ENCODE measurements around the gene PACS1.
"Not testable (repeated sequence)": the region's sequence is repeated elsewhere in the genome, so short reads cannot be mapped to it uniquely, and the experiment has no call there.

Gene PACS1

DNA sequence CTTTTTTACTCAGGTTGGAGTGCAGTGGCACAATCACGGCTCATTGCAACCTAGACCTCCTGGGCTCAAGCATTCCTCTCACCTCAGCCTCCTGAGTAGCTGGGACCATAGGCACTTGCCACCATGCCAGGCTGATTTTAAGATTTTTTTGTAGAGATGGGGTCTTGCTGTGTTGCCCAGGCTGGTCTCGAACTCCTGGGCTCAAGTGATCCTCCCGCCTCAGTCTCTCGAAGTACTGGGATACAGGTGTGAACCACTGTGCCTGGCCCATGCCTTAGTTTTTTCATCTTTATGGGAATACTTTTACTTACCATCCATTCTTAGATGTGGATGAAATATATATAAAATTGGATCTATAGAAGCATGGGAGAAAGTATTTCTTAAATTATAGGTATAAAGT is 5.2 kb downstream of the PACS1 start:
- no peak for DNase-seq (ENCODE audit: low read depth, low spot score)

DNA sequence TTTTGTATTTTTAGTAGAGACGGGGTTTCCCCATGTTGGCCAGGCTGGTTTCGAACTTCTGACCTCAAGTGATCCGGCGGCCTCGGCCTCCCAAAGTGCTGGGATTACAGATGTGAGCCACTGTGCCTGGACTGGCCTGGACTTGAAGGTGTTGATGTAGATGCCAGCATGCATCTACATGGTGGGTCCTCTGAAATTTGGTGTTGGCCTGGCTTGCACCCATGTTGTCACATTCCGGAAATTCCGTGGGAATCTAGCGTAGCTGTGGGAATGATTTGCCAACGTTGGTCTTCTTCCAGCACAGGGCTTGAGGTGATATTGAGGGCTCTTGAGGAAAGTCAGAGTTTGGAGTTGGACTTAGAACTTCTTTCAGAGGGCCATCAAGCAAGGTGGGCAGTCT is 6.5 kb downstream of the PACS1 start:
- no peak for DNase-seq (ENCODE audit: low read depth, low spot score)

DNA sequence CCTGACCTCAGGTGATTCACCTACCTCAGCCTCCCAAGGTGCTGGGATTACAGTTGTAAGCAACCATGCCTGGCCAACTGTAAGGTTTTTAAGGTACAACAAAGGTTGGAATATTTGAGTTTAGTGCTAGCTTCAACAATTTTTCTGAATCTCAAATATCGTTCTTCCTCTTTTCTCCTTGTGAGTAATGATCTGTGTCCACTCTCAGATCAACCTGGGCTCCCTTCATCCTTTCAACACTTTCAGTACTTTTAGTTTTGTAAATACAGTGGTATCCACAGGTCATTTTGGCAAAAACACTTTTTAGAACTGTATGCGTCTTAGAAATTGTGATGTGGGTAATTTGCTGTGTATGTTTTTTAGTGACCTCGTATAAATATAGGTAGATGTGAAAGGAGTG is 7.9 kb downstream of the PACS1 start:
- no peak for DNase-seq (ENCODE audit: low read depth, low spot score)

DNA sequence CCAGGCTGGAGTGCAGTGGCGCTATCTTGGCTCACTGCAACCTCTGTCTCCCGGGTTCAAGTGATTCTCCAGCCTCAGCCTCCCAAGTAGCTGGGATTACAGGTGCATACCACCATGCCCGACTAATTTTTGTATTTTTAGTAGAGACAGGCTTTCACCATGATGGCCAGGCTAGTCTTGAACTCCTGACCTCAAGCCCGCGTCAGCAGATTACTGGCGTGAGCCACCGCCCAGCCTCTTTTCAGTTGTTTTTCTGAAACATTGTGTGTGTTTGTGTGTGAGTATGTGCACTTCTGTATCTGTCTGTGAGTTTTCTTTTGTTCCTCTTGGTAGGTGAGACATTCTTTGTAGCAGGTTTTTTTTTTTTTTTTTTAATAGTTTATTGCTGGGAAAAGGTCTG is 8.9 kb downstream of the PACS1 start:
- DNase-seq (ENCODE audit: low read depth, low spot score) = not testable (repeated sequence)

DNA sequence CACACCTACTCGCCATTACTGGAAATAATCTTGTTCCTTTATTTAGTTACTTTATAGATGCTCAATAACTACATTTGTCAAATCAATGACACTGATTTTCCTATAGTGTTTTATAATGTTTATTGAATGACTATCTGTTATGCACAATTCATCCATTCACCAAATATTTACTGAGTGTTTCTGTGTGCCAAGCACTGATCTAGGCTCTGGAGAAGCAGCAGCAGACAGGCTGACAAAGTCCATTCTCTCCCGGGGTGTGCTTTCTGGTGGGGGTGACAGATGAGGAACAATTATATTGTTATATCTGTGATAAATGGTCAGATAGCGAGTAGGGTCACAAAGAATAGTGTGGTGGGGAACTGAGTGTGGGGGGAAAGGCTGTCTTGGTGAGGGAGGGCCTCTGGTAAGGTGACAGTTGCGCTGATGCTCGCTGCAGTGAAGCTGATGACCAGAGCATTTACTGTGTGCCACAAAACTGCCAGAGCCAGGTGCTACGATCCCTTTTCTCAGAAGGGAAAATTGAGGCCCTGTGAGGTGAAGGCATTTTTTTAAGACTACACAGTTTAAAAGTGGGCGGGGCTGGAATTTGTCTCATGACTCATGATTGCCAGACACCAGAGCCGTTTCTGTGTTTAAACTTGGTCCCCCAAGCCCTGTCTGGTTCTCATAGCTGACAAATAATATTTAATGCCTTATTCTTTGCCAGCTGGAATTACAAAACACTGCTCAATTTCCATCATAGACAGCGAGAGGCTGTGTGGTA is 10.2 kb downstream of the PACS1 start:
- no peak for DNase-seq (ENCODE audit: low read depth, low spot score)

DNA sequence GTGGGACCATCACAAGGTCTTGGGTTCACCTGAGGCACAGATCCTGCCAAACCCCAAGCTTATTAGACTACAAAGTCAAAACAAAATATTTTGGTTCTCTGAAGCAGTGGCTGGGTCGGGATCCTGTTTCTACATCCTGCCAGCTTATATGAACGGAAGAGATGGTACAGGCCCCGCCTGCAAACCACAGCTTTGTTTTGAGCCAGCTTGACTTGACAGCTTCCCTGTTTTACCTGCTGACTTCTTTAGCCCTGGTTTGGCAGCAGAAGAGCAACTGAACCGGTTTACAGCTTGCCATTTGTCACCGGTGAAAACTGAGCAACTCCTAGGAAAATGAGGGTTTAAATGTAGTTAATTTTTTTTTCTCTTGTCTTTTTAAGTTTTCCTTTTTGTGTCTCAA is 11.4 kb downstream of the PACS1 start:
- no peak for DNase-seq (ENCODE audit: low read depth, low spot score)

DNA sequence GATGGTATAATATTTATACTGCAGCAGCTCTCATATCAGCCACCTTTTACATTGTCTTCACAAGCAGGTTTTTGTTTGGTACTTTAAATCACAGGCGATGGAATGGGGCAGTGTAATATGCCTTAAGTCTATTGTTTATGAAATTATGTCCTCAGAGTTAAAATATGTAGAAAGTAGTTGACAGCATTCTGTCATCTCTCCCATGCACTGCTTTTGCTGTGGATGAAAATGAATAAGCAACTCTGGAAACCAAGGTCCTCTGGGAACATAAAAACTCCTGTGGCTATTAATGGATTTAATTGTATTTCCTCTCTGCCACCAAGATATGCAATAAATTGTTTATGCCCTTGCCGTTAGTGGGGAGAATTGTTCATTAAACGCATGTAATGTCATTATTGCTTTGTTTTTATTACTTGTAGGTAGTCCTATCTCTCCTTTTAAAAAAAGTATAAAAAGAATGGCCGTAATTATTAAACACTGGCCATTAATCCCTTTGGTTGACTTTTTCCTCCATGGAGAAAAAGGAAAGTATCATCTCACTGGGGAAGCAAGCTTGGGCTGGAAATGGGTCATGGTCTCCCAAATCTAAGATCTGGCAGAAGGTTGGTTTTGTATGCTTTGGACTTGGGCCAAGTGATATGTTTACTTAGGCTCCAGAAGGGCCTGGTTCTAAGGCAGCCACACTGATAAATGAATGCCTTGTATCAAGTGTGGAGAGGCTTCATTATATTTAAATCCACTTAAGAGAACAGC is 13.1 kb downstream of the PACS1 start:
- no peak for DNase-seq (ENCODE audit: low read depth, low spot score)

DNA sequence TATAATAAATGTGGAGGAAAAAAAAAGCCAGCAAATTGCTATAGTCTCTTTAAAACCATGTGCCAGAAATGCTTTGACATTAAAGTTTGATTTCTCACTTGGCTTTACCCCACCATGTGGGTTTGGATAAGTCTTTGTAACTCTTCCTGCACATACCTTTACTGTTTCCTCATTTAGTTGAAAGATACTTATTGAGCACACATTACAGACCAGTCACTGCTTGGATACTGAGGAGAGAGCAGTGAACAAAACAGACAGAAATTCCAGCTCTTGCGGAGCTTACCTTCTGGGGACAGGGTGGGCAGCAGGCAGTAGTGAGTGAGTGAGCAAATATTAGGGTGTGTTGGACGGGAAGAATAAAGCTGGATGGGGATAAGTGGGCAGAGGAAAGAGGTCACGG is 13.7 kb downstream of the PACS1 start:
- no peak for DNase-seq (ENCODE audit: low read depth, low spot score)

DNA sequence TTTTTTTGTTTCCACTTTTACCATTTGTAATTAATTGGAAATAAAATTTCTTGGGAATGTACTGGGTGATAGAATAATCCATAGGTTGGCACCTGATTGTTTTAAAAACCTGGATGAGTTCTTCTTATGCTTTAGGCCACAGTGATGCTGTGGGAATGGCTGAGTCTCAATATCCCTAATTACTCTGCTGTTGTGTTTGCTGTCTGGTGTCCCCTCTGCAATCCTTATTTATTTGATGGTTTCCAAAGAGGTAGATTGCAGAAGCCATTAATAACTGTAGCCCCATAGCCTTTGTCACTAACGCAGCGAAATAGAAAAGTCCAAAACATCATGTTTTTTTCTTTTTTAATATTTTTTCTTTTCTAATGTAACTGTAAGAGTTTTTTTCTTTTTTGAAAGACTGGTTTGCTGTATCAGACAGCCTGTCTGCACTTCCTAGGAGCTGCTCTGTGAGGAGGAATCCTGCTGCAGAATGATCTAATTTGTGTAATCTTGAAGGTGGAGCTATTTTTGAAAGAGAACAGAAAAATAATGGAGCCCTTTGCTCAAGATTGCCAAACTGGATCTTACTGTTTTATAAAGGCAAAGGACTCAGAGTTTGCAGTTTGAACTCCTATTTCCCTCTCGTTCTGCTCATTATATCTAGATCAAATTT is 14.9 kb downstream of the PACS1 start:
- no peak for DNase-seq (ENCODE audit: low read depth, low spot score)

DNA sequence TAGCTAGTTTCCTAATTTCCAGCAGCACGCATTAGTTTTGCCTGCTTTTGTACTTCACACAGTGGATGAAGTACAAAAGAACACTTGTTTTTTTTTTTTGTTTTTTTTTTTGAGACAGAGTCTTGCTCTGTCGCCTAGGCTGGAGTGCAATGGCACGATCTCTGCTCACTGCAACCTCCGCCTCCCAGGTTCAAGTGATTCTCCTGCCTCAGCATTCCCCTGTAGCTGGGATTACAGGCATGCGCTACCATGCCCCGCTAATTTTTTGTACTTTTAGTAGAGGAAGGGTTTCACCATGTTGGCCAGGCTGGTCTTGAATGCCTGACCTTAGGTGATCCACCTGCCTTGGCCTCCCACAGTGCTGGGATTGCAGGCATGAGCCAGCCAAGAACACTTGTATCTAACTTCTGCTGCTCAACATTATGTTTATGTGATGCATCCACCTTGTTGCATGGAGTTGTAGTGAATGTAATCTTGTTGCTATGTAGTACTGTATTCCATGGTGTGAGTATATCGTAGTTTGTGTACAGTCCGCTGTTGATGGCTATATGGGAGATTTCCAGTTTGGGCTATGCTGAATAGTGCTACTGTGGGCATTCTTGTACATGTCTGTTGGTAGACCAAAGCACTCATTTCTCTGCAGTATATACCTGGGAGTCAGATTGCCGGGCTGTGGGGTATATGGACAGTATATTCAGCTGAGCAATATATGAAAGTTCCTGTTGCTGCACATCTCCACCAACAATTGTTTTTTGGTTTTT is 17.3 kb downstream of the PACS1 start:
- no peak for DNase-seq (ENCODE audit: low read depth, low spot score)

DNA sequence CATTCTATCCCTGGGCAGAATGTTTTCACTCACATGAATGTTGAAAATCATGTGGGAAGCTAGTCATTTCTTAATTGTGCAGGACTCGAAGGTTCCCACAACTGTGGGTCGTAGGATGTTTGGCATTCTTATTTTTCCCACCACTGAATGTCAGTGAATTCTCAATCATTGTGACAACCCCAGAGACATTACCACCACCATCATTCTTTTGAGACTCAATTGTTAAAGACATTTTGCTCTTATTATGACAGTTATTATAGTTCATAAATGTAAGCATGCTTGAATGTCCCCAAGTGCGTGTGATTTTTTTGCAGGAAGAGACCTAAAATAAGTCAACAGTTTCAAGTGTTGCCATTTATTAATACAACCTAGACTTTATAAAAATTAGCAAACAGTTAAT is 19.0 kb downstream of the PACS1 start:
- DNase-seq (ENCODE audit: low read depth, low spot score) = no peak

DNA sequence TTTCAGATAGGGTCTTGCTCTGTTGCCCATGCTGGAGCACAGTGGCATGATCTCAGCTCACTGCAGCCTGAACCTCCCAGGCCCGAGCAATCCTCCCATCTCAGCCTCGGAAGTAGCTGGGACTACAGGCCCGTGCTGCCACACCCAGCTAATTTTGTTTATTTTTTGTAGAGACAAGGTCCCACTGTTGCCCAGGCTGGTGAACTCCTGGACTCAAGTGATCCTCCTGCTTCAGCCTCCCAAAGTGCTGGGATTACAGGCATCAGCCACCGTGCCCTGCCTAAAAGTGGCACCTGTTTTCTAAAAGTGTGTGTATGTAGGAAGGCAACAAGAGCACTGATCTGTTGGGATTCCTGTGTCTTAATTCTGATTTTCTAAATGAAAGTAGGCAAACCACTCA is 20.2 kb downstream of the PACS1 start:
- DNase-seq (ENCODE audit: low read depth, low spot score) = no peak

DNA sequence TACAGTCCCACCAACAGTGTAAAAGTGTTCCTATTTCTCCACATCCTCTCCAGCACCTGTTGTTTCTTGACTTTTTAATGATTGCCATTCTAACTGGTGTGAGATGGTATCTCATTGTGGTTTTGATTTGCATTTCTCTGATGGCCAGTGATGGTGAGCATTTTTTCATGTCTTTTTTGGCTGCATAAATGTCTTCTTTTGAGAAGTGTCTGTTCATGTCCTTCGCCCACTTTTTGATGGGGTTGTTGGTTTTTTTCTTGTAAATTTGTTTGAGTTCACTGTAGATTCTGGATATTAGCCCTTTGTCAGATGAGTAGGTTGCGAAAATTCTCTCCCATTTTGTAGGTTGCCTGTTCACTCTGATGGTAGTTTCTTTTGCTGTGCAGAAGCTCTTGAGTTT is 22.1 kb downstream of the PACS1 start:
- not testable (repeated sequence) for DNase-seq (ENCODE audit: low read depth, low spot score)

DNA sequence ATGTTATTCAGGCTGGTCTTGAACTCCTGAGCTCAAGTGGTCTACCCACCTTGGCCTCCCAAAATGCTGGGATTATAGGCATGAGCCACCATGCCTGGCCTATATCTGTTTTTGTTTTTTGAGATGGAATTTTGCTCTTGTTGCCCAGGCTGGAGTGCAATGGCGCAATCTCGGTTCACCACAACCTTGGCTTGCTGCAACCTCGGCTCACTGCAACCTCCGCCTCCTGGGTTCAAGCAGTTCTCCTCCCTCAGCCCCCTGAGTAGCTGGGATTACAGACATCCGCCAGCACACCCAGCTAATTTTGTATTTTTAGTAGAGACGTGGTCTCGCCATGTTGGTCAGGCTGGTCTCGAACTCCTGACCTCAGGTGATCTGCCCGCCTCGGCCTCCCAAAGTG is 29.7 kb downstream of the PACS1 start:
- not testable (repeated sequence) for DNase-seq (ENCODE audit: low read depth, low spot score)

DNA sequence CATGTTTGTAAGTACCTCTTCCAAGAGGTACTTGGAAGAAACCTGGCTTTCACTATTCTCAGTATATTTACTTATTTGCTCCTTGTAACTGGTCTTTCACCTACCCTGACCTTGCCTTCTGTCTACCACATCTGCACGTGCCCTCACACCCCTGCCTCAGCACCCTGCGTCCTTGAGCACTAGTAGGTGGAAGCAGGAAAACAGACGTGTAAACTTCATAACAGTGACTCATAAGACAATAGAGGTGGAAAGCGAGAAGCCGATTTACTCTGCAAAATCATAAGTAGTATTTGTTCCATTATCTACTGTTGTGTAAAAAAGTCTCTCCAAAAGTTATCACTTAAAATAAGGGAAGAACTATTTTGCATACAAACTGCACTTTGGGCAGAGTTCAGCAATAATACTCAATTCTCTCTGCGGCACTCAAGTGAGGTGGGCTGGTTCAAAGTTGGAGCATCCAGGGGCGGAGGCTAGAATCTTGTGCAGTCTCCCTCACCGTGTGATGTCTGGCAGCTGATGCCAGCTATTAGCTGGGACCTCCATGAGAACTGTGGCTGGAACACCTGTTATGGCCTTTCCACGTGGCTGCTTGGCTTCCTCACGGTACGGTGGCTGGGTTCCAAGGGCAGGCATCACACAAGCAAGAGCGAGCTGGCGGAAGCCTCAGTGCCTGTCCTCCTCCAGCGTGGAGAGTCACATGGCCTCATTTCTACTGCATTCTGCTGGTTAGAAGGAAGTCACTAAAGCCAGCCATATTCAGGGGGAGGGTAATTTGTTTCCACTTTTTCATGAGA is 30.4 kb downstream of the PACS1 start:
- no peak for DNase-seq (ENCODE audit: low read depth, low spot score)

DNA sequence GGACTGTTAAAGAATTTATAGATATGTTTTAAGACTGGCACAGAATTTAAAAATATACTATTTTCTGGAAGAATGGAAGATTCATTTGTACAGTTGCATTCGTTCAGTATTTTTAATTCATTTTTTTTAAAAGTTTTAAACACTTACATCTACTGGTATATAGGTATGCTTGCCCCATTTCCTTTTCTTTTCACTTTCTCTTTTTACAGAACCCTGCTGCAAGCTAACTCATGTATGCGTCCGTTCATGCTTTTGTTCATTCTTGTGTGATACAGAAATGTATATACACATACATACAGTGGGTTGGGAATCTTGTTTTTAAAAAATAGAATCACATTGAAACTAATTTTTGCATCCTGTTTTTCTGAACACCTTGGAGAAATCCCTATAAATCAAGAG is 31.0 kb downstream of the PACS1 start:
- DNase-seq (ENCODE audit: low read depth, low spot score) = no peak

DNA sequence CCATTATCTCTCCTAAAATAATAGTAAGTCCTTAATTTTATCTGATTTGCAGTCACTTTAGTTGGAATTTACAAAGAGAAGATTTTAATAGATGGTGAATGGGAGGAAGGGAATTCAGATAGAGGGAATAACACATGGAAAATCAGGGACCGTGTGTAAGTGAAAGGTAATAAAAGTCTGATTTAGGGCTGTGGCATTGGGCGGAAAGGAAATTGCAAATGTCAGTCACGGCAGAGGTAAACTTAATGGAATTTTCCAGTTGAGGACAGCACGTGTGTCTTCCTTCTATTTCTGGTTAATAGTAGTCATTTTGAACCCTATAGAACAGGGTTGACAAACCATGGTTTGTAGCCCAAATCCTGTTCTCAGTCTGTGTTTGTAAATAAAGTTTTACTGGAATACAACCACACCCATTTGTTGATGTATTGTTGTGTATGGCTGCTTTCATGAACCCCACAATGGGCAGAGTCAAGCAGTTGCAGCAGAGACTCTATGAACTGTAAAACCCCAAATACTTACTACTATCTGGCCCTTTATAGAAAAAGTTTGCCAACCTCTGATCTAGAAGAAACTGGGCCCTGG is 34.1 kb downstream of the PACS1 start:
- no peak for DNase-seq (ENCODE audit: low read depth, low spot score)

DNA sequence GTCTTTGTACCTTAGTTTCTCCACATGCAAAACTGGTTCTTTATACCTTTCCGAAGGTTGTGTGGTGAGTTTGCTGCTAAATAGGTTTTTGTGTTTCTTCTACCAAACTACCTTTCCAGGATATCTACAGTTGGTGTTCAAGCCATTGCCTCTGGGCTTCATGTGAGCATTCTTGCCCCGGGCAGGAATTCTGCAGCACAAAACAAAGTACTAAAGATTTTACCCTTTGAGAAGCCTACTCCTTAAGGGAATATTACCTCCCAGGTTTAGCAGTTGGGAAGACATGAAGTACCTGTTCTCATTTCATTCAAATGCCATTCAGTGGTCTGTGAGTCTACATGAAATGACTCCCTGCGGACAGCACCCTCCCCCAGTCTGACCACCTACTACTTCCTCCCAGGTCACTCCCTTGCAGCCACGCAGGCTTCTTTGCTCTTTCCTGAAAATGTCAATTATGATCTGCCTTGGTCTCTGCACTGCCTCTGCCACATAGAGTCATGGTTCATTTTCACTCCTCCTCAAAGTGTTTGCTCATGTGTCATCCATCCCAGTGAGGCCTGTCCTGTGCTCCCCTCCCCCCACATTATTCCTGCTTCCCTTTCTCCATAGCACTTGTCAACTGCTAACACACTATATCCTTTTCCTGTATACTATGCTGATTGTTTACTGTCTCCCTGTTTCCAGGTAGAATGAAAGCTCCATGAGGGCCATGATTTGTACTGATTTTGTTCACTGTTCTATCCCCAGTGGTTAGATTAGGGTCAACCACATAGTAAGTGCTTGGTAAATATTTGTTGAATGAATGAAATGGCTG is 36.9 kb downstream of the PACS1 start:
- no peak for DNase-seq (ENCODE audit: low read depth, low spot score)

DNA sequence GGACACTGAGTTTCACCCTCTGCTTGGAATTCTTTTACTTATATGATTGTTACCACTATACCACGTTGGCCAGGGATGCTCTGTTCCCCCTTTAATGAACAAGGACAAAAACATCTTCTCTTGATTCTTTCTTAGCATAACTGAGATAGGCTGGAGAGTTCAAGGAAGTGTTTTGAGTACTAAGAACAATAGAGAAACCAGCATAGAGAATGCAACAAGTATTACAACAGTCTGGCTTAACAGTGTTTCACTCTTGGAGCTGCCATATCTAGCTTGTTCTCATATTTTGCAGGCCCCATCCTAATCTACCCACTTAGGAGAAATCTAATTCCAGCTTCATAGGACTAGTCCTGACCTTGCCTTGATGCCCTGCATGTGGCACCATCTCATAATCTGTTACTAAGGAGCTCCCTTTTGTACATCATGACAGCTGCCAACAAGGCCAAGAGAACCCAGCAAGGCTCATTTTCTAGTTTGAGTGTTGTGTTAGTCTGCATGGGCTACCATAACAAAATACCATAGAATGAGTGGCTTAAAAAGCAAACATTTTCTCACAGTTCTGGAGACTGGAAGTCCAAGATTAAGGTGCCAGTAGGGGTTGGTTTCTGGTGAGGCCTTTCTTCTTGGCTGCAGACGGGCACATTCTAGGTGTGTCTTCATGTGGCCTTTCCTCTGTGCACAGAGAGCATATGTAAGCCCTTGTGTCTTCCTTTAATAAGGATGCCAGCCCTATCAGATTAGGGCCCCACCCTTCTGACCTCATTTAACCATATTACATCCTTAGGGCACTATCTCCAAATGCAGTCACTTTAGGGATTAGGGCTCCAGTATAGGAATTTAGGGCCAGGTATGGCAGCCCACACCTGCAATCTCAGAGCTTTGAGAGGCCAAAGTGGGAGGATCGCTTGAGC is 37.8 kb downstream of the PACS1 start:
- no peak for DNase-seq (ENCODE audit: low read depth, low spot score)
